Measurements from ENCODE around the gene SSH2. TPM values are rescaled to one million over a fixed set of nuclear protein-coding genes. Genes with fewer than 3 reads are reported as not detected.

SSH2 gene
- polyA plus RNA-seq, 3 donors = 31.9 to 66.6 (median 54.0) TPM

DNA sequence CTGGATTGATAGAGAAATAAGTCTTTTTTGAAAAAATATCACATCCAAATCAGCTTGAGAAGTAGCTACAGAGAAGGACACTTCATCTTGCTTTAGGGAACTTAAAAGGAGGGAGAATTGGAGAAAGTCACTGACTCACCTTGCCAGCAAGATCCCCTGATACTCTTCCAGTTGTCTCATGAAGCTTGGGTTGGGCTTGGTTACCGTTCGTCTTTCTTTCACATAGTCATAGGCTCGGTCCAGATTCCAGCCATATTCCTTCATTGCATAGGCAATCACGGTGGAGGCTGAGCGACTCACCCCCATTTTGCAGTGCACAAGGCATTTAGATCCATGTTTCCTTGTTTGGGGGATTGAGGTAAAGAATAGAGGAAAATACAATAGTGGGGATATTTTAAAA lies 282.0 kb downstream of the SSH2 start:
- Mint-ChIP-seq H3K27ac (peak overlapping the region in 1 of 7 donors; percentile 31), H3K27me3 (ENCODE audit: low read depth in 3 of 3) (no peaks in the 10 kb centered on the region), H3K9me3 (peaks cover 0 to 2% (median 0%) of the 10 kb centered on the region in 7 donors), H3K4me1 (no peaks in the 10 kb centered on the region), H3K36me3 (peaks cover 67 to 98% of the 10 kb centered on the region in 2 donors), H3K4me3 (no peak overlapping the region)
- Histone ChIP-seq H3K27ac (ENCODE audit: low read depth in 1 of 2, low read length in 2 of 2) (no peak overlapping the region), H3K79me2 (ENCODE audit: insufficient read depth, low read length) (peaks cover 8% of the 10 kb centered on the region), H3K9me3 (replicated peaks in 1 of 2; ENCODE audit: control insufficient read depth in 1 of 2, insufficient read depth in 1 of 2, low read length in 2 of 2) (no peaks in the 10 kb centered on the region), H3K4me3 (replicated peaks in 1 of 3; ENCODE audit: low read depth in 2 of 3, low read length in 3 of 3) (no peak overlapping the region), H4K20me1 (ENCODE audit: insufficient read depth, low read length) (peaks cover 71% of the 10 kb centered on the region), H3K4me1 (ENCODE audit: control insufficient read depth in 1 of 2, insufficient read depth in 2 of 2, low read length in 2 of 2) (no peaks in the 10 kb centered on the region), H3K9ac (ENCODE audit: insufficient read depth, low read length, poor library complexity, severe bottlenecking) (no peak overlapping the region), H2AFZ (ENCODE audit: insufficient read depth, low read depth, low read length, poor library complexity, severe bottlenecking) (no peak overlapping the region), H3K4me2 (replicated peaks; ENCODE audit: extremely low read depth, low read length, poor library complexity, severe bottlenecking) (no peak overlapping the region), H3K27me3 (ENCODE audit: control insufficient read depth in 2 of 2, insufficient read depth in 2 of 2, low read length in 2 of 2) (no peaks in the 10 kb centered on the region), H3K36me3 (replicated peaks in 1 of 2; ENCODE audit: control insufficient read depth in 1 of 2, insufficient read depth in 2 of 2, low read length in 2 of 2) (peaks cover 84 to 99% of the 10 kb centered on the region in 2 donors)
- TF ChIP-seq, protein P1, sequence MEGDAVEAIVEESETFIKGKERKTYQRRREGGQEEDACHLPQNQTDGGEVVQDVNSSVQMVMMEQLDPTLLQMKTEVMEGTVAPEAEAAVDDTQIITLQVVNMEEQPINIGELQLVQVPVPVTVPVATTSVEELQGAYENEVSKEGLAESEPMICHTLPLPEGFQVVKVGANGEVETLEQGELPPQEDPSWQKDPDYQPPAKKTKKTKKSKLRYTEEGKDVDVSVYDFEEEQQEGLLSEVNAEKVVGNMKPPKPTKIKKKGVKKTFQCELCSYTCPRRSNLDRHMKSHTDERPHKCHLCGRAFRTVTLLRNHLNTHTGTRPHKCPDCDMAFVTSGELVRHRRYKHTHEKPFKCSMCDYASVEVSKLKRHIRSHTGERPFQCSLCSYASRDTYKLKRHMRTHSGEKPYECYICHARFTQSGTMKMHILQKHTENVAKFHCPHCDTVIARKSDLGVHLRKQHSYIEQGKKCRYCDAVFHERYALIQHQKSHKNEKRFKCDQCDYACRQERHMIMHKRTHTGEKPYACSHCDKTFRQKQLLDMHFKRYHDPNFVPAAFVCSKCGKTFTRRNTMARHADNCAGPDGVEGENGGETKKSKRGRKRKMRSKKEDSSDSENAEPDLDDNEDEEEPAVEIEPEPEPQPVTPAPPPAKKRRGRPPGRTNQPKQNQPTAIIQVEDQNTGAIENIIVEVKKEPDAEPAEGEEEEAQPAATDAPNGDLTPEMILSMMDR (IDR thresholded peaks at IDR 0.05) = no peak
- no peak for DNase-seq
- no CpG with 5 or more reads among the region's 5 CpGs for WGBS (ENCODE audit: insufficient coverage)
- intact Hi-C loops (cut with micrococcal nuclease) = loop anchor here in 1 of 2 donors (10.0 kb wide), 2 partner anchors 127 to 287 kb away; partner anchors contain the start of gene SSH2

DNA sequence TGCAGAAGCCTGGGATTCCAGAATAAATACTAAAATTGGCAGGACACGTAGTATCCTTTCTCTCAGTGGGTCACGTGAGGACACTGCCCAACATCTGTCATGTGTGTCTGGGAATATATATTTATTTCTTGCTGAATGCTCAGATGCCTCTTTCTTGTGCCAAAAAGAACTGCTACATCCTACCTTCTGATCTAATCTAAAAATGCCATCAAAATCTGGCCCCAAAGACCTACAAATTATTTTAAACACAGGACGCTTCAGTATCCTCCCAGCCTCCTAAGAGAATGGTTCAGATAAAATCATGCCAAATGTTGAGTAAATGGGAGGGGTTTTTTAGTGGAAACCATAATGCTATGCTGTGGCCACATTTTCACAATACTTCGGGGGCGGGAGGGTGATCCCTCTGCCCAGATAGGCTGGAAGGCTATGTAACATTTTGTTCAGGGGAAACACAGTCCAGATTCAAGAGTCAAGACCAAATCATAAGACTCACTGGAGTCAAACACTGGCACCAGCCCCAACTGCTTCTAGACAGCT lies 284.4 kb downstream of the SSH2 start:
- no peak overlapping the region for H2AFZ ChIP-seq (ENCODE audit: insufficient read depth, low read depth, low read length, poor library complexity, severe bottlenecking)
- no peaks in the 10 kb centered on the region for H3K4me1 ChIP-seq (ENCODE audit: control insufficient read depth in 1 of 2, insufficient read depth in 2 of 2, low read length in 2 of 2)
- no peak overlapping the region for H3K9ac ChIP-seq (ENCODE audit: insufficient read depth, low read length, poor library complexity, severe bottlenecking)
- H3K4me3 Mint-ChIP-seq = no peak overlapping the region
- H3K79me2 ChIP-seq (ENCODE audit: insufficient read depth, low read length) = peaks cover 12% of the 10 kb centered on the region
- H3K27ac ChIP-seq (ENCODE audit: low read depth in 1 of 2, low read length in 2 of 2) = peak overlapping the region in 1 of 2 donors; percentile 42
- DNase-seq = no peak
- peaks cover 70 to 90% of the 10 kb centered on the region in 2 donors for H3K36me3 Mint-ChIP-seq
- H3K4me1 Mint-ChIP-seq = peaks cover 8% of the 10 kb centered on the region
- H3K27ac Mint-ChIP-seq = peak overlapping the region in 5 of 7 donors; percentile 9 to 64 (median 37)
- peaks cover 71 to 99% of the 10 kb centered on the region in 2 donors for H3K36me3 ChIP-seq (replicated peaks in 1 of 2; ENCODE audit: control insufficient read depth in 1 of 2, insufficient read depth in 2 of 2, low read length in 2 of 2)
- TF ChIP-seq, protein P1 (IDR thresholded peaks at IDR 0.05) = no peak
- H3K4me2 ChIP-seq (replicated peaks; ENCODE audit: extremely low read depth, low read length, poor library complexity, severe bottlenecking) = no peak overlapping the region
- intact Hi-C loops (cut with micrococcal nuclease) = loop anchor here in 1 of 2 donors (10.0 kb wide), 2 partner anchors 129 to 289 kb away; partner anchors contain the start of gene SSH2
- H3K4me3 ChIP-seq (replicated peaks in 1 of 3; ENCODE audit: low read depth in 2 of 3, low read length in 3 of 3) = no peak overlapping the region
- no peaks in the 10 kb centered on the region for H3K27me3 ChIP-seq (ENCODE audit: control insufficient read depth in 2 of 2, insufficient read depth in 2 of 2, low read length in 2 of 2)
- peaks cover 0 to 2% (median 0%) of the 10 kb centered on the region in 7 donors for H3K9me3 Mint-ChIP-seq
- H4K20me1 ChIP-seq (ENCODE audit: insufficient read depth, low read length) = peaks cover 93% of the 10 kb centered on the region
- H3K9me3 ChIP-seq (replicated peaks in 1 of 2; ENCODE audit: control insufficient read depth in 1 of 2, insufficient read depth in 1 of 2, low read length in 2 of 2) = no peaks in the 10 kb centered on the region
- WGBS (ENCODE audit: insufficient coverage) = no CpG with 5 or more reads among the region's 5 CpGs
- H3K27me3 Mint-ChIP-seq (ENCODE audit: low read depth in 3 of 3) = no peaks in the 10 kb centered on the region
